NCI-H1092 treated with DMSO at 0.1 percent for 48 hours (cell line): ENCODE data around the gene RASA3.
"Not testable (repeated sequence)": the region's sequence is repeated elsewhere in the genome, so short reads cannot be mapped to it uniquely, and the experiment has no call there.

ENCODE experiments used
- DNase-seq: peaks from one replicate; lab custom pipeline; 2025; lab: John Stamatoyannopoulos, UW

The RASA3 gene

DNA sequence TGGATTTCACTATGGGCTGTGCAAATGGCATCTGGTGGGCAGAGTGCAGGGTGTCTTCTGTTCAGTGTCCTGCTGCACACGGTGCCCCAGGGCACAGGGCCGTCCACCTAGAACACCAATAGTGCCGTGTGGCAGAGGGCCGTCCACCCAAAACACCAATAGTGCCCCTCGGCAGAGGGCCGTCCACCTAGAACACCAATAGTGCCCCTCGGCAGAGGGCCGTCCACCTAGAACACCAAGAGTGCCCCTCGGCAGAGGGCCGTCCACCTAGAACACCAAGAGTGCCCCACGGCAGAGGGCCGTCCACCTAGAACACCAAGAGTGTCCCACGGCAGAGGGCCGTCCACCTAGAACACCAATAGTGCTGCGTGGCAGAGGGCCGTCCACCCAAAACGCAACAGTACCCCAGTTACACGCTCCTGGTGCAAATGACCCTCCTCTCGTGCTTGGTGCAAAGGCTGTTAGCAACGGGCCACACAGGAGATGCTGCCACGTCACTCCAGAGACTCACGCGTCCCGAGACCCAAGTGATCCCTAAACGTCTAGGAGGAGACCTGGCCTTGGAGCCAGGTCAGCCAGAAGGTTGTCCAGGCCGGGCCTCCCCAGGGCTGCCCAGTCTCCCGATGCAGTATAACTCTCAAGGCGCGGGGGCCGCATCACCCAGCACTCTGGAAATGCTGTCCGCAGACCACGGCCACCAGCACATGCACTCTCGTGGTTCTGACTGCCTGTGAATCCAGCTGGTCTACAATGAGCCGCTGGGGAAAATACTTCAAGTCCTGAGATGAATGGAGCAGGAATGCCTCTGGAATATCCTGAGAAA is 51.5 kb downstream of the RASA3 start:
- DNase-seq: peak; percentile 24

- no peak for DNase-seq
Measured at GRCh38 chr13:114079601-114080536, 52.6 kb downstream of the RASA3 start.

- no peak for DNase-seq
Measured at GRCh38 chr13:114078461-114079451, 53.7 kb downstream of the RASA3 start.

DNA sequence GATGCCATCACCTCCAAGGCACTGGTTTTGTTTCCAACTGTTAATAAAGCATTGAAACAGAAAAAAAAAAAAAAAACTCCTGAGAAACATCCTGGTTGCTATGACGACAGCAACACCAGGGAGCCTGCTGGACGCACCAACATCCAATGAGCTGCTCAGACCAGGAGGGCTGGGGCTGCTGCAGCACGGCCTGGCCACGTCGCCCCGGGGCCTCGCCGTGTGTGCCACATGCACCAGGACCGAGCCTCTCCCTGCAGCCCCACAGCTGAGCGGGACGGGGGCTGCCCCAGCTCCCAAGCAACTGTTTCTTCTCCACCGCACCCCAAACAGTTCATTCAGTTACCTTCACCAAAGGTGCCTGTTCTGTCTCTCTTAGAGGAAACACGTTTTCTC is 54.5 kb downstream of the RASA3 start:
- DNase-seq: no peak

GRCh38 chr13:114077099-114077932 is 55.1 kb downstream of the RASA3 start:
- DNase-seq: no peak

DNA sequence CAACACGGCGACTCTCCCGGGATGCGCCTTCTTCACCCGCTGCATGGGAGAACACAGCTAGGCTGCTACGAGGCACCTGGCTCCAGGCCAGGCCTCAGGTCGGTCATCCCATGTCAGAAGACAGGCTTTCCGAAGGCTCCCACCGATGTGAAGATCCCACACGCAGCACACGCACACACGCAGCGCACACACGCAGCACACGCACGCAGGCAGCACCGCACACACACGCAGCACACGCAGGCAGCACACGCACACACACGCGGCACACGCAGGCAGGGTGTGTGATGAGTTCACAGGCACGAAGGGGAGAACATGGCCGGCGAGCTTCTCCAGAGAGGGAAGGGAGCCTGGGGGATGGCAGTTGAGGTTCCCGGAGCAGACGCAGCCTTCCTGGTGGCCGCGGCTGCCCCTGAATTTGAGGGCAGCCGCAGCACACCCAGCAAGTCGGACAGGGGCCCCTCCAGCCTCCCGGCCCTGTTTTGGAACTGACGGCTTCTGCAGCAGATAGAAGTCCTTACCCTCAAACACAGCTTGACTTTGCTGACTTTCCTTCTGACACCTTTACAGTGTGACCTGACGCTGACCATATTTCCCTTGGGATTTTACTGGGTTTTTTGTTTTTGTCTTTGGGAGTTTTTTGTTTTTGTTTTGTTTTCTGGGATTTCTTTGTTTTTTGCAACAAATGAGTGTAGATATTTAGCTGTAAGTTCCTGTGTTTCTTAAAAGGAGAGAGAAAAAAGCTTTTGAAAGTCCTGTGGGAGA is 55.9 kb downstream of the RASA3 start:
- DNase-seq: no peak

- DNase-seq: not testable (repeated sequence)
Measured at GRCh38 chr13:114075811-114076210, 56.6 kb downstream of the RASA3 start.

- DNase-seq: no peak
Measured at GRCh38 chr13:114074671-114075315, 57.6 kb downstream of the RASA3 start.

GRCh38 chr13:114073881-114074612 is 58.4 kb downstream of the RASA3 start:
- no peak for DNase-seq

DNA sequence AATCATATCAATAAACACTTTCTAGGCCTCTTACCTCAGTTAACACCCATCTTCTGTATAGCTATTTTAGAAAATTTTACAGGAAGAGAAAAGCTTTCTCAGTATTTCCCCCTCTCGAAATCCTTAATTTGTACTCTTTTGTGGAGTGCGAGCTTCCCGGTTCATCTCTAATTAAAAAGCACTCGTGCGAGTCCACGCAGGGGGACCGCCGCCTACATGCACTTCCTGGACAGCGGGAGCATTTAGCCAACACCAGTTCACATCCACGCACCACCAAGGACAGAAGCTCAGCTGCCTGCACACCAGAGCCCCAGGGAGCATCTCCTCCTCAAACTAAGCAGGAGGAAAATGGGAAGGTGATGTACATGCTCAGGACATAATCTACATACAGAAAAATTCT is 60.0 kb downstream of the RASA3 start:
- DNase-seq: no peak

DNA sequence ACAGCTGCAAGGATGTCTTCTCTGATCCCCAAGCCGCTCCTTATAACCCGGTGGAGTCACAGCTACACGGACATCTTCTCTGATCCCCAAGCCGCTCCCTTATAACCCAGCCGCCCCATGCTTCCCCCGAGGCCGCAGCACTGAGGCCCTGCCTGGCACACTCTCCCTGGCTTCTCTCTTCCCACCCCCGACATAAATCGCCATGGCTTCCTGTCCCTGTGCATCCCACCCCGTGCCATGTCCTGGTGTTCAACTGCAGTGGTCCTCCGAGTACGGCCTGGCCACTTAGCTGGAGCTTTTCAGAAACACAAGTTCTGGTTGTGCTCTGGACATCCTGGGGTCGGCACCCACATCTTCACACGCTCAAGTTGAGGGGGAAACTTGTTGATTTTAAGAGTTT is 60.4 kb downstream of the RASA3 start:
- DNase-seq: no peak

DNA sequence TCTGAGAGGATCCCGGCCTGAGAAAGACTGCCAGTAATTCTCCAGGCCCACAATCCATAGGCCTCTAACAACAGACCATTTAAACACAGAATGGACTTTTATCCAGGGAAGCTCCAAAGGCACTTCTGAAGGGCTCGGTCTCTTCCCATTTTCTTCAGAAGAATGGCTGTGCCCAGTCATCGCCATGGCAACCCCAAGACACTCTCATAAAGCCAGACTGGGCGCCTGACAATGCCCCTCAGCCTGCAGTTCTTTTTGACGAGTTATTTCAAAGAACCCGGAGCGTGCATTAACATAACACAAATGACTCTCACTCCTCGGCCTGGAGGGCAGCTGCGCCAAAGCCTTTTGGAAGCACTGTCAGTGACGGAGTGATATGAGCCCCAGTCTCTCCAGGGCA is 61.0 kb downstream of the RASA3 start:
- DNase-seq: no peak

DNA sequence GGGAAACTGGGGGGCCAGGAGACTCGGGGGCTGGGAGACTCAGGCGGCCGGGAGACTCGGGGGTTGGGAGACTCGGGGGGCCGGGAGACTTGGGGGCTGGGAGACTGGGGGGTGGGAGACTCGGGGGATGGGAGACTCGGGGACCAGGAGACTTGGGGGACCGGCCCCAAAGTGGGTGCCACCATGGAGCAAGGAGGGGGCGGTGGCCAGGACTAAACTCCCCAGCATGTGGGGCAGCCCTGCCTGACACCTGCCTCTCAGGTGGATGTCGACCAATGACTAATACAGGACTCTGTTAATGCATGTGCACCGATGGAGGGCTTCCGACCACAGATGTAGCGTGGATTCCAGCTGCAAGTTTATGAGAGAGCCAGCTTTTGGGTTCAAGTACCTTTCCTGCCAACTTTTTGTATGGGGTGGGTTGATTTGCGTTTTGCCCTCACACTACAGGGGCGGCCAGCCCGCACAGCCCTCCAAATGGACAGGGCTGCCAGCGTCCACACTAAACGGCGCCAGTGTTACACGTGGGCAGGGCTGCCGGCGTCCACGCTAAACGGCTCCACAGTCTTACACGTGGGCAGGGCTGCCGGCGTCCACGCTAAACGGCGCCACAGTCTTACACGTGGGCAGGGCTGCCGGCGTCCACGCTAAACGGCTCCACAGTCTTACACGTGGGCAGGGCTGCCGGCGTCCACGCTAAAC is 62.2 kb downstream of the RASA3 start:
- no peak for DNase-seq

DNA sequence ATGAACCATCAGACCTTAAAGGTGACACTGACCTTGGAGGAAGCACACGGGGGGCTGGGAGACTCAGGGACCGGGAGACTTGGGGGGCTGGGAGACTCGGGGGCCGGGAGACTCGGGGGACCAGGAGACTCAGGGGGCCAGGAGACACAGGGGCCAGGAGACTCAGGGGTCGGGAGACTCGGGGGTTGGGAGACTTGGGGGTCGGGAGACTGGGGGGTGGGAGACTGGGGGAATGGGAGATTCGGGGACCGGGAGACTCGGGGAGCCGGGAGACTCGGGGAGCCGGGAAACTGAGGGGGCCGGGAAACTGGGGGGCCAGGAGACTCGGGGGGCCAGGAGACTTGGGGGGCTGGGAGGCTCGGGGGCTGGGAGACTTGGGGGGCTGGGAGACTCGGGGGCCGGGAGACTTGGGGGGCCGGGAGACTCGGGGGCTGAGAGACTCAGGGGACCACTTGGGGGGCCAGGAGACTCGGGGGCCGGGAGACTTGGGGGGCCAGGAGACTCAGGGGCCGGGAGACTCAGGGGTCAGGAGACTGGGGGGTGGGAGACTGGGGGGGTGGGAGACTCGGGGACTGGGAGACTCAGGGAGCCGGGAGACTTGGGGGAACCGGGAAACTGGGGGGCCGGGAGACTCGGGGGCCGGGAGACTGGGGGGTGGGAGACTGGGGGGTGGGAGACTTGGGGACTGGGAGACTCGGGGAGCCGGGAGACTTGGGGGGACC is 62.9 kb downstream of the RASA3 start:
- no peak for DNase-seq

GRCh38 chr13:114068656-114069318 is 63.6 kb downstream of the RASA3 start:
- DNase-seq: no peak

DNA sequence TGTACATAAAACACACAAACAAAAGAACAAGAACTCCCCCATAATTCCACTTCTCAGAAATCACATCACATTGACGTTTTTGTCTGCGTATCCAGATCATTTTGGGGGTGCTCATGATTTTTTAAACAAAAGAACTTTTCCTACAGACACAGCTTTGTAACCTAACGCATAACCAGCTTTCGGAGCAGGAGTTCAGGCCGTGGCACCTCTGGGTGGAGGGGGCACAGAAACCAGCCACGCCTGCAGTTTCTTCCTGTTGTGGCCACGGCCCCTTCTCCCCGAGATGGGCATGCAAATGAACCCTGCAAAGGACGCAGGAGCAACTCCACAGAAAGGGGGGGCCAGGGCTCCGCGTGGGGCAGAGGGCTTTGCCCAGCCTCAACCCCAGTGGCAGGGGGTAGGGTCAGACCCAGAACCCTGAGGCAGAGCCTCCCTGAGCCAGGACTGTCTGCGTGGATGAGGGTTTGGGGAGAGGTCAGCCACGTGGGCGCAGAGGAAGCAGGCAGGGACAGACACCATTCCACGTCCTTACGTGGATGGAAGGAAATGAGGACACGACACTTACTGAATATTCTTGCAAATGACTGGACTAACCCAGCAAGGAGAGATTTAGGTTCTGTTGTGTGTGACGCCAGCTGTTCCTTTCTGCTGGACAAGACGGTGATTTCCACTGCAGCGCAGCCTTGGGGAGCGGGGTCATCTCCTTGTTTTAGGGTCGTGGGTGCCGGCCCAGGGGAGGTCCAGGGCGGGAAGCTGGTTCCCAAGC is 64.4 kb downstream of the RASA3 start:
- DNase-seq: no peak
